ENCODE data around the gene DNAJC25.

- TF ChIP-seq CTCF (IDR thresholded peaks at IDR 0.05; ENCODE audit: low read depth, low read length), result no peak
- no peak for TF ChIP-seq EZH2phosphoT487 (IDR thresholded peaks at IDR 0.05; ENCODE audit: low read depth)
Measured at GRCh38 chr9:111610149-111610548, 21.0 kb upstream of the DNAJC25 start.
